Esophagus squamous epithelium (tissue), 4 donors: ENCODE measurements around the gene DOCK2.

ENCODE experiments used
- POLR2A ChIP-seq, 4 donors: fragments of 450-650 bp; IDR thresholded peaks; one replicate each; pipeline ENCODE4 v1.6.1; 2017; ENCODE audit warnings: antibody characterized with exemption in 4 of 4, mild to moderate bottlenecking in 4 of 4, moderate library complexity in 3 of 4
- TF ChIP-seq, protein P1 (sequence below), 6 experiments: fragments of 450-650 bp in 4 of 6; fragments of 200-600 bp in 2 of 6; sonication (generic) in 2 of 6; IDR thresholded peaks; one replicate each; pipeline ENCODE4 v1.5.1; 2016 to 2019; ENCODE audit warnings: antibody characterized with exemption in 6 of 6, mild to moderate bottlenecking in 4 of 6, moderate library complexity in 4 of 6

DNA sequence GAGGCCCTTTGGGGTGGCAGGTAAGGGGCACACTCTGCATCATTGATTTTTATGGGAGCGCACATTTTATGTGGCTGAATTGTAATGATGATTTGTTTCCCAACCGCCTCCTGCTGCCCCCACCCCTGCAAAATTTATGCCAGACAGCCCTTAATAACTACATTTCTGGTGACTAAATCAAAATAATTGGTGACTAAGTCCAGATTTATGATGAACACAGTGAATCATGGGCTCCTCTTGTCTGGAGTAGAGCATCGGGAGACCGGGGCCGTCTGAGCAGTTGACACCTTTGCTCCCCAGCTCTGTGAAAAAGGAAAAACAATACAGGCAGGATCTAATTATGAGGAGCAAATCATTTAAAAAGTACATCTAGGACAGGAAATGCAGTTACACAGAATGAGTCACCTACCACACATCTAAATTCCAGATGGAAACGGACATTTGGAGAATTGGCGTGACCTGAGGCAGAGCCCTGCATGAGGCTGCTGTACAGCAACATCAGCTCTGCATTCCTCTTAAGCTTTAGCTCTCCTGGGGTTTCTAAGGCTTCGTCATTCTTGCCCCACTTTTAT is 58.9 kb downstream of the DOCK2 start:
- no peak for TF ChIP-seq POLR2A (IDR thresholded peaks at IDR 0.05)
- TF ChIP-seq, protein P1, sequence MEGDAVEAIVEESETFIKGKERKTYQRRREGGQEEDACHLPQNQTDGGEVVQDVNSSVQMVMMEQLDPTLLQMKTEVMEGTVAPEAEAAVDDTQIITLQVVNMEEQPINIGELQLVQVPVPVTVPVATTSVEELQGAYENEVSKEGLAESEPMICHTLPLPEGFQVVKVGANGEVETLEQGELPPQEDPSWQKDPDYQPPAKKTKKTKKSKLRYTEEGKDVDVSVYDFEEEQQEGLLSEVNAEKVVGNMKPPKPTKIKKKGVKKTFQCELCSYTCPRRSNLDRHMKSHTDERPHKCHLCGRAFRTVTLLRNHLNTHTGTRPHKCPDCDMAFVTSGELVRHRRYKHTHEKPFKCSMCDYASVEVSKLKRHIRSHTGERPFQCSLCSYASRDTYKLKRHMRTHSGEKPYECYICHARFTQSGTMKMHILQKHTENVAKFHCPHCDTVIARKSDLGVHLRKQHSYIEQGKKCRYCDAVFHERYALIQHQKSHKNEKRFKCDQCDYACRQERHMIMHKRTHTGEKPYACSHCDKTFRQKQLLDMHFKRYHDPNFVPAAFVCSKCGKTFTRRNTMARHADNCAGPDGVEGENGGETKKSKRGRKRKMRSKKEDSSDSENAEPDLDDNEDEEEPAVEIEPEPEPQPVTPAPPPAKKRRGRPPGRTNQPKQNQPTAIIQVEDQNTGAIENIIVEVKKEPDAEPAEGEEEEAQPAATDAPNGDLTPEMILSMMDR (IDR thresholded peaks at IDR 0.05): no peak
